GM12864 (cell line): ENCODE data around the gene GLMN.

Experiments used
- DNase-seq: peaks from one replicate; pipeline ENCODE4 v3.0.0-alpha.2; 2011; ENCODE audit warnings: low read depth
- H3K4me3 ChIP-seq: 2 replicates; pipeline ENCODE4 v1.5.1; 2011; ENCODE audit warnings: mild to moderate bottlenecking, low read depth, low read length, control low read depth
- TF ChIP-seq, protein P1 (sequence below): IDR thresholded peaks from 2 replicates; pipeline ENCODE4 v1.5.1; 2011; ENCODE audit warnings: low read depth, mild to moderate bottlenecking, moderate library complexity, low read length, control low read depth, inconsistent platforms; ENCODE audit errors: missing control alignments

GLMN gene

DNA sequence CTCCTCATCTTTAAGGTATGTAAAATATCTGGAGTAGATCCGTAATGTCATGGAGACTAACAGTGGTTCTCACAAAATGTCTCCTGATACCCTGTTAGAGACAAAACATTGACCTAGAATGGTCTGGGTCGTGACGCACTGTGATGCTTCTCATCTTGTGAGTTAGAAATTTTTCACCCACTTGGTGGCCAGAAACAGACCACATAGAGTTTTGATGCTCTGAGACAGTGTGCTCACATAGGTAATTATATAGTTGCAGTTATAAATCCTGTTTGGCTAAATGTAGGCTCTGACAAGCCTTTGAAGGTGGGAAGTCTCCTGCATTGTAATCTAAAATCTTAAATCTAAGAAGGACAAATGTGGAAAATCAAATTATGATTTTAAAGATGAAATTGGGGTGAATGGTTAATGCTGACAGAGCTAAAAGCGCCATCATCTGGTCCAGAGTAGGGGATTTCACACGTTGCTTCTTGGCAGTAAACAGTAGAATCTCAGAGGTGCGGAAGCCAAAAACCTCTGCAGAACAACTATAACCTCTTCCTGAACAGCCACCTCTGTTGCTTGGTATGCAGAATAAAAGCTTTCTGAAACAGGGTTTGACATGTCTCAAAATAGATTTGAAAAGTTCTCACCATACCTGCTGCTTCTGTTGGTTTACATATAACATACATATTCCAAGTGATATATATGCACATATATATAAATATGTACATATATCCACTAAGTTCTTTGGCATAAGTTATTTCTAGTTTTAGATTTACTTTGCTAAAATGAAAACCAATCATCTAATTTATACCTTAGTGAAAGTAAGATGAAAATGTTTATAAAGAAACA, 17.2 kb upstream of the GLMN start:
- TF ChIP-seq, protein P1, sequence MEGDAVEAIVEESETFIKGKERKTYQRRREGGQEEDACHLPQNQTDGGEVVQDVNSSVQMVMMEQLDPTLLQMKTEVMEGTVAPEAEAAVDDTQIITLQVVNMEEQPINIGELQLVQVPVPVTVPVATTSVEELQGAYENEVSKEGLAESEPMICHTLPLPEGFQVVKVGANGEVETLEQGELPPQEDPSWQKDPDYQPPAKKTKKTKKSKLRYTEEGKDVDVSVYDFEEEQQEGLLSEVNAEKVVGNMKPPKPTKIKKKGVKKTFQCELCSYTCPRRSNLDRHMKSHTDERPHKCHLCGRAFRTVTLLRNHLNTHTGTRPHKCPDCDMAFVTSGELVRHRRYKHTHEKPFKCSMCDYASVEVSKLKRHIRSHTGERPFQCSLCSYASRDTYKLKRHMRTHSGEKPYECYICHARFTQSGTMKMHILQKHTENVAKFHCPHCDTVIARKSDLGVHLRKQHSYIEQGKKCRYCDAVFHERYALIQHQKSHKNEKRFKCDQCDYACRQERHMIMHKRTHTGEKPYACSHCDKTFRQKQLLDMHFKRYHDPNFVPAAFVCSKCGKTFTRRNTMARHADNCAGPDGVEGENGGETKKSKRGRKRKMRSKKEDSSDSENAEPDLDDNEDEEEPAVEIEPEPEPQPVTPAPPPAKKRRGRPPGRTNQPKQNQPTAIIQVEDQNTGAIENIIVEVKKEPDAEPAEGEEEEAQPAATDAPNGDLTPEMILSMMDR = no peak
- H3K4me3 ChIP-seq = no peak overlapping the region
- DNase-seq = no peak

DNA sequence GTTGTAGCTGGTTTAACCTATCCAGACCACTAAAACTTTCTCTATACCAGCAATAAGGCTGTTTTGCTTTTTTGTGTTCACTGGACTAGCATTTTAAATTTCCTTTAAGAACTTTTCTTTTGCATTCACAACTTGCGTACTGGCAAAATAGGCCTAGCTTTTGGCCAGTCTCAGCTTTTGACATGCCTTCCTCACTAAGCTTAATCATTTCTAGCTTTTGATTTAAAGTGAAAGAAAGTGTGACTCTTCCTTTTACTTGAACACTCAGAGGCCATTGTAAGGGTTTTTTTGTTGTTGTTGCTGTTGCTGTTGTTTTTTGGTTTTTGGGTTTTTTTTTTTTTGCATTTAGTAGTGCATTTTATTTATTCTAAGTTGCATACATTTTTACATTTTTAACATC, 15.2 kb upstream of the GLMN start:
- H3K4me3 ChIP-seq = no peak overlapping the region
- no peak for DNase-seq
- TF ChIP-seq, protein P1 = no peak

DNA sequence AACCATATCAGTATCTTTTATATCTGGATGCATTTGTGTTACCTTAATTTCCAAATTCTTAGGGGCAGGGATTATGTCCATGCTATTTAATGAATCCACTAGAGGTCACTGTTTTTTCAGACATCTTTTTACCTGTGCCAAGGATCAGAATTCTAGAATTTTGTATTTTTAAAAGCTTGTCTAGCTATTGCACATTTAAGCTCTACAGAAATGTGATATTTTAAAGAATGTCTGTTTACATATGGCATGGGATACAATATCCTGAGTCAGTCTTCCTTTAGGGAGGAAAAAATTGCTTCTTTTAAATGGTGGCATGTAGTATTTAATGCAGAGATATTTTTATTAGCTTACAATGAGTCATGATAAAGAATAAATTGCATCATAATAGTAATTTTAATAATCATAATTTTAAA, 11.4 kb upstream of the GLMN start:
- H3K4me3 ChIP-seq = no peak overlapping the region
- no peak for DNase-seq
- TF ChIP-seq, protein P1 = peak; percentile 31

DNA sequence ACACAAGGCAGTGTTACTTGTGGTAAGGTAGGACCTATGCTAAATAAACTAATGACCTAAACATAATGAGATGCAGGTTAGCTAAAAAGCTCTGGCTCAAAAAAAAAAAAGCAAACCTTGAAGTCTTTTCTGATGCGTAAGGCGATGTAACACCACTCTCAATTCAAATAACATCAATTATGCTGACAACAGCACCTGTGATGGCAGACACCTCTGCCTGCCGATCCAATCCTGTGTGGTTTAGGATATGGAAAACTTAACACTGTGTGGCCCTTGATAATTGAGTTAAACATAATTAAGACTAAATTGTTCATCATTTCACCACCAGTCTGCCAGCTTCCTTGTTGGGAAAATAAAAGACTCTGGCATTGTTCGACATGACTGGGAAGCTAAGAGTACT, 9.2 kb upstream of the GLMN start:
- TF ChIP-seq, protein P1 = no peak
- no peak overlapping the region for H3K4me3 ChIP-seq
- DNase-seq = no peak

- H3K4me3 ChIP-seq = no peak overlapping the region
- TF ChIP-seq, protein P1 = no peak
- DNase-seq = no peak
Measured at GRCh38 chr1:92306020-92306419, 7.2 kb upstream of the GLMN start.

- H3K4me3 ChIP-seq = no peak overlapping the region
- DNase-seq = no peak
- TF ChIP-seq, protein P1 = no peak
Measured at GRCh38 chr1:92301021-92301420, 2.2 kb upstream of the GLMN start.
